ENCODE data around the gene ATXN3L. TPM values are rescaled to one million over a fixed set of nuclear protein-coding genes. Genes with fewer than 3 reads are reported as not detected.

Gene ATXN3L
- total and polyA plus RNA-seq, 2 experiments from 2014 or later, result not detected

- no peak for TF ChIP-seq ETS1 (IDR thresholded peaks at IDR 0.05)
- no peak for TF ChIP-seq ZNF462 (CRISPR knock-in tag; IDR thresholded peaks at IDR 0.05)
- no peak for TF ChIP-seq EZH2phosphoT487 (IDR thresholded peaks at IDR 0.05; ENCODE audit: unreplicated experiment)
- no peak for TF ChIP-seq ZNF331 (CRISPR knock-in tag; IDR thresholded peaks at IDR 0.05; ENCODE audit: low read depth)
- no peak for TF ChIP-seq REST (IDR thresholded peaks at IDR 0.05; ENCODE audit: unreplicated experiment)
- TF ChIP-seq CREB1 (CRISPR knock-in tag; IDR thresholded peaks at IDR 0.05; ENCODE audit: low read depth), result no peak
- no peak for TF ChIP-seq JUNB (IDR thresholded peaks at IDR 0.05; ENCODE audit: unreplicated experiment)
- no peak for TF ChIP-seq NANOG (IDR thresholded peaks at IDR 0.05; ENCODE audit: borderline replicate concordance)
- no peak for TF ChIP-seq ZNF114 (CRISPR knock-in tag; IDR thresholded peaks at IDR 0.05)
- H3K36me3 Mint-ChIP-seq (ENCODE audit: low read depth), result no peaks in the 10 kb centered on the region
- no peak overlapping the region for H2AFZ ChIP-seq
These were observed 12.8 kb downstream of the ATXN3L start for GRCh38 chrX:13307041-13307440.

More at GRCh38 chrX:13307041-13307440, 12.8 kb downstream of the ATXN3L start:
- Histone ChIP-seq H3K36me3 (ENCODE audit: insufficient read depth) (no peaks in the 10 kb centered on the region), H4K20me1 (replicated peaks; ENCODE audit: insufficient read depth) (no peaks in the 10 kb centered on the region), H3F3A (replicated peaks; ENCODE audit: low read depth) (no peaks in the 10 kb centered on the region), H3K27ac (ENCODE audit: low read depth) (no peak overlapping the region), H3K4me1 (ENCODE audit: insufficient read depth) (peaks cover 5% of the 10 kb centered on the region), H3K4me2 (no peak overlapping the region), H3K4me3 (no peak overlapping the region), H3K27me3 (ENCODE audit: insufficient read depth) (no peaks in the 10 kb centered on the region), H3K79me2 (replicated peaks; ENCODE audit: insufficient read depth) (no peaks in the 10 kb centered on the region), H3K9me2 (ENCODE audit: insufficient read depth) (no peaks in the 10 kb centered on the region)
- H3K9me3 Mint-ChIP-seq, result no peaks in the 10 kb centered on the region
- no peak overlapping the region for H3K4me3 Mint-ChIP-seq
- H3K4me1 Mint-ChIP-seq, result peaks cover 9% of the 10 kb centered on the region; the same call in 2 of the 3 replicates
- H3K27me3 Mint-ChIP-seq (ENCODE audit: insufficient read depth, low read depth, poor library complexity), result no peaks in the 10 kb centered on the region
- no peak for DNase-seq (ENCODE audit: low spot score)
- ATAC-seq, result no peak
- H3K27ac Mint-ChIP-seq, result no peak overlapping the region
